Psoas muscle (tissue), 8 donors: ENCODE data around the gene WDR59. TPM values are rescaled to one million over a fixed set of nuclear protein-coding genes. Genes with fewer than 3 reads are reported as not detected.

Source experiments
- ATAC-seq, 4 donors: fragments of 200-7000 bp; cut with Tn5 transposase; one replicate each; pipeline ENCODE4 v1.9.1; 2020; ENCODE audit warnings: moderate library complexity in 3 of 4, mild to moderate bottlenecking in 2 of 4
- DNase-seq, 2 donors: peaks; one replicate each; pipeline ENCODE4 v3.0.0-alpha.2; 2020
- H3K27ac ChIP-seq: fragments of 200-600 bp; one replicate; pipeline ENCODE4 v1.8.0; 2022
- H3K27me3 ChIP-seq, 3 donors: fragments of 200-600 bp in 1 of 3; one replicate each; pipeline versions ENCODE4 v1.6.1 to v1.8.0; 2013 to 2022; ENCODE audit warnings: low read length in 2 of 3, mild to moderate bottlenecking in 2 of 3, moderate library complexity in 1 of 3; ENCODE audit not compliant: insufficient read depth in 3 of 3
- H3K36me3 ChIP-seq, 2 donors: fragments of 200-600 bp in 1 of 2; one replicate each; pipeline versions ENCODE4 v1.6.1 to v1.8.0; 2013 to 2022; ENCODE audit warnings: low read depth in 1 of 2, mild to moderate bottlenecking in 1 of 2, moderate library complexity in 1 of 2; ENCODE audit not compliant: insufficient read depth in 1 of 2
- H3K4me1 ChIP-seq: fragments of 200-600 bp; one replicate; pipeline ENCODE4 v1.8.0; 2022
- H3K4me3 ChIP-seq: fragments of 200-600 bp; one replicate; pipeline ENCODE4 v1.8.0; 2022; ENCODE audit warnings: mild to moderate bottlenecking
- H3K9me3 ChIP-seq: fragments of 200-600 bp; one replicate; pipeline ENCODE4 v1.8.0; 2022
- WGBS, 3 donors: extraction: QIAGEN DNeasy Blood & Tissue Kit; methylation state at CpG; one replicate each; pipeline versions ENCODE4 v1.1.6 to v1.1.7; 2013; 5-methylcytosine and 5-hydroxymethylcytosine counted together
- intact Hi-C, 2 donors: fragments of 100-400 bp; cut with DNase I; formaldehyde crosslinking; loops; one replicate each; pipeline versions ENCODE4 v1.11.0 to v1.14.2; 2022
- polyA plus RNA-seq, 3 donors: library from polyadenylated mRNA; stranded (reverse); fragments of 200-250 nt; gene quantifications; one replicate each; pipeline ENCODE4 v1.2.3, GENCODE V29; 2013
- total RNA-seq, 4 donors: library from RNA; stranded (reverse); fragmentation: NEBNext Ultra II Directional in 2 of 4; extraction: Animal tissue kit (Norgen Biotek cat#: 25700) in 2 of 4; gene quantifications; one replicate each; pipeline versions ENCODE4 v1.2.1 to v1.2.4, GENCODE V29; 2021 to 2023
- TF ChIP-seq, protein P1 (sequence below): fragments of 200-600 bp; IDR thresholded peaks from one replicate; pipeline ENCODE4 v1.8.0; 2022; ENCODE audit warnings: antibody characterized with exemption
- donor health status: healthy with polysubstance abuse.
- donor health status: DM: no; HTN: no; CAD: no; lungs with moderate emphysema.
- donor health status: Bipolar disorder and iron deficiency.
- donor health status: healthy.
- donor health status: DM: yes; HTN: yes; CAD: no.
- donor health status: DM: no; HTN: no; CAD: no.
- donor health status: DM: no; HTN: no; CAD: no.
- donor health status: DM: yes; HTN: yes; CAD: no.

WDR59 gene
- total and polyA plus RNA-seq, 7 donors: 12.0 to 48.2 (median 30.6) TPM

DNA sequence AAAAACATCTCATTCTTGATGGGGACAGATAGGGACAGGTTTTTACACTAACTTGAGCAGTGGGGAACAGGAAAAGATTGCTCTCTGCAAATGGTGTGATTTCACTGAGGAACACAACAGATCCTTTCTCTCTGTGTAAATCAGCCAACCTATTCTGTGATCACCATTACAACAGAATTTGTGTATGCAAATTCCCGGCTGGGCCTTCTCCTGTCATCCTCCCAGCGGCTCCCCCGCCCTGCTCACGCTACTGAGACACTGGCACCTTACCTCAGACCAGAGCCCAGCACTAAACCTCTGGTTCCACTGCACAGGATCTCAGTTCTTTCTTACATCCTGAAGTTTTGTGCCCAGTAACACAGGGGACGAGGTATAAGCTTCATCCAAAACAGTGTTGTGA is 113.3 kb downstream of the WDR59 start:
- 77 to 83% (median 78%) methylated on average over 5 of the region's 5 CpGs for WGBS, 3 donors
- no peak overlapping the region for H3K27ac ChIP-seq
- H3K4me3 ChIP-seq: no peak overlapping the region
- no peaks in the 10 kb centered on the region for H3K9me3 ChIP-seq
- H3K4me1 ChIP-seq: no peaks in the 10 kb centered on the region
- H3K36me3 ChIP-seq: peaks cover 4 to 39% of the 10 kb centered on the region in 2 donors
- no peak for ATAC-seq
- intact Hi-C loops: no loop called here
- DNase-seq: no peak
- no peaks in the 10 kb centered on the region for H3K27me3 ChIP-seq
- TF ChIP-seq, protein P1, sequence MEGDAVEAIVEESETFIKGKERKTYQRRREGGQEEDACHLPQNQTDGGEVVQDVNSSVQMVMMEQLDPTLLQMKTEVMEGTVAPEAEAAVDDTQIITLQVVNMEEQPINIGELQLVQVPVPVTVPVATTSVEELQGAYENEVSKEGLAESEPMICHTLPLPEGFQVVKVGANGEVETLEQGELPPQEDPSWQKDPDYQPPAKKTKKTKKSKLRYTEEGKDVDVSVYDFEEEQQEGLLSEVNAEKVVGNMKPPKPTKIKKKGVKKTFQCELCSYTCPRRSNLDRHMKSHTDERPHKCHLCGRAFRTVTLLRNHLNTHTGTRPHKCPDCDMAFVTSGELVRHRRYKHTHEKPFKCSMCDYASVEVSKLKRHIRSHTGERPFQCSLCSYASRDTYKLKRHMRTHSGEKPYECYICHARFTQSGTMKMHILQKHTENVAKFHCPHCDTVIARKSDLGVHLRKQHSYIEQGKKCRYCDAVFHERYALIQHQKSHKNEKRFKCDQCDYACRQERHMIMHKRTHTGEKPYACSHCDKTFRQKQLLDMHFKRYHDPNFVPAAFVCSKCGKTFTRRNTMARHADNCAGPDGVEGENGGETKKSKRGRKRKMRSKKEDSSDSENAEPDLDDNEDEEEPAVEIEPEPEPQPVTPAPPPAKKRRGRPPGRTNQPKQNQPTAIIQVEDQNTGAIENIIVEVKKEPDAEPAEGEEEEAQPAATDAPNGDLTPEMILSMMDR: no peak

DNA sequence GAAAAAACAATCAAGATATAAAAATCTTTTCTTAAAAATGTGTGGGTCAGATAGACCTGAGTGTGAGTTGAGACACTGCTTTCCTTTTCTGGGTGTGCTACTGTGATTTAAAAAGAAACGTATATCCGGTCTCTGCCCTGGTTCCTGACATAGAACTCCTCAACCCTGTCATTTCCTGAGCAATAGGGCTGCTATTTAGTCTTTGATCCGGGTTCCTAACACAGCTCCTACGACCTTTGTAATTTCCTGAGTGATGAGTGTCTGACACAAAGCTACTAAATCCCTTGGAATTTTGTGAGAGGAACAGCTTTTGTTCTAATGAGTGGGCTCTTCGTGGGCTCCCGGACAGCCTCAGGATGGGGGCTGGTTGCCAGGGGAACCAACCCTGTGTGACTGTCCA is 116.4 kb downstream of the WDR59 start:
- intact Hi-C loops: loop anchor here in 1 of 2 donors (5.0 kb wide), 1 partner anchor 56 kb away; no protein-coding TSS in a partner anchor
- no peak overlapping the region for H3K4me3 ChIP-seq
- ATAC-seq (peak in 3 of 4 donors; percentile 10 to 40 (median 37)), DNase-seq (no peak)
- no peaks in the 10 kb centered on the region for H3K27me3 ChIP-seq
- TF ChIP-seq, protein P1: no peak
- H3K9me3 ChIP-seq: no peaks in the 10 kb centered on the region
- peaks cover 4 to 19% of the 10 kb centered on the region in 2 donors for H3K36me3 ChIP-seq
- WGBS, 3 donors: 11 to 16% (median 15%) methylated on average over 6 of the region's 6 CpGs
- no peaks in the 10 kb centered on the region for H3K4me1 ChIP-seq
- no peak overlapping the region for H3K27ac ChIP-seq

DNA sequence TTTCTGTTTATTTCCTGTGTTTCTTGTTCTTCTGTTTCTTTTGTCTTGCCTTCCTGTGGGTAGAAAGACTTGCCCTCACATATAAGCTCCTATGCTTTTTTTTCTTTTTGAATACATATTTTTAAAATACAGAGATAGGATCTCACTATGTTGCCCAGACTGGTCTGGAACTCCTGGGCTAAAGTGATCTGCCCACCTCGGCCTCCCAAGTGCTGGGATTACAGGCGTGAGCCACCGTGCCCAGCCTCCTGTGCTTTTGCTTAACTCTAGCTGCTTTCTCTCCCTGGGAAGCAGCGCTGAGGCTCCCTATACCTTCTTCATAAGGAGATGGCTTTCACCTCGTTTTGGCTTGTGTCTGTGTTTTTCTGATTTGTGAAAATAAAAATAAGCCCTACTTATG is 116.9 kb downstream of the WDR59 start:
- Histone ChIP-seq H3K27ac (no peak overlapping the region), H3K4me3 (no peak overlapping the region), H3K36me3 (peaks cover 4 to 14% of the 10 kb centered on the region in 2 donors), H3K27me3 (no peaks in the 10 kb centered on the region), H3K4me1 (no peaks in the 10 kb centered on the region), H3K9me3 (no peaks in the 10 kb centered on the region)
- DNase-seq: no peak
- no peak for ATAC-seq
- 67 to 78% (median 76%) methylated on average over 5 of the region's 5 CpGs for WGBS, 3 donors
- TF ChIP-seq, protein P1: no peak
- intact Hi-C loops: loop anchor here in 1 of 2 donors (5.0 kb wide), 1 partner anchor 56 kb away; no protein-coding TSS in a partner anchor

DNA sequence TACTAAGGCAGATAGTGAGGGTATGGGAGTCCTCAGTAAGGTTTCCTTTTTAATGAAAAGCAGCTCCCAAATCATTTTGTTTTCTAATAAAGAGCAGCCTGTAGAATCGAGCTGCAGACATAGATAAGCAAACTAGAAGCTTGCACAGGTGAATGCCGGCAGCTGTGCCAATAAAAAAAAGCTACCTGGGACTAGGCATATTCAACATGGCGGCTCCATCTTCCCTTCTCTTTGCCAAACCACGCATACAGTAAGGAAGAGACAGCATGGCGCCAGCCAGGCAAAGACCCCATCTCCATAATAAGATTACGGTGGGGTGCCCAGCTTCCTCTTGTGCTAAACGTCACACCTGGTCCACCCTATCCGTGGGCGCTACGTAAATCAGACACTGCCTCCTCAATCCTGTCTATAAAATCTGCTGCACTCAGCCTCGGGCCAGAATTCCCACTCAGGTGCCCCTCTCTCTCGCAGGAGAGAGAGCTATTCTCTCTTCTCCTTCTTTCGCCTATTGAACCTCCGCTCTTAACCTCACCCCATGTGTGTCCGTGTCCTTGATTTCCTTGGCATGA is 117.6 kb downstream of the WDR59 start:
- no peak overlapping the region for H3K4me3 ChIP-seq
- no peaks in the 10 kb centered on the region for H3K9me3 ChIP-seq
- H3K27ac ChIP-seq: no peak overlapping the region
- intact Hi-C loops: loop anchor here in 1 of 2 donors (5.0 kb wide), 1 partner anchor 55 kb away; no protein-coding TSS in a partner anchor
- DNase-seq: no peak
- H3K27me3 ChIP-seq: no peaks in the 10 kb centered on the region
- TF ChIP-seq, protein P1: no peak
- 79 to 83% (median 83%) methylated on average over 15 of the region's 15 CpGs for WGBS, 3 donors
- H3K4me1 ChIP-seq: no peaks in the 10 kb centered on the region
- ATAC-seq: no peak
- H3K36me3 ChIP-seq: peaks cover 4 to 9% of the 10 kb centered on the region in 2 donors
